Keratinocyte (primary cell): ENCODE results near the gene SPAG16. TPM values are rescaled to one million over a fixed set of nuclear protein-coding genes. Genes with fewer than 3 reads are reported as not detected.

Experiments
- DNase-seq: peaks from one replicate; pipeline ENCODE4 v3.0.0-alpha.2; 2011; ENCODE audit warnings: low read depth, missing footprints, low spot score
- FAIRE-seq: peaks from 2 replicates; lab custom pipeline; 2011; peaks lifted over from hg19 to GRCh38; lab: Jason Lieb, UNC
- H2AFZ ChIP-seq: 2 replicates; pipeline ENCODE4 v1.6.0; 2012; ENCODE audit warnings: low read length, control low read depth, inconsistent platforms; ENCODE audit not compliant: control insufficient read depth
- H3K27ac ChIP-seq: 2 replicates; pipeline ENCODE4 v1.5.1; 2011; ENCODE audit warnings: low read length; ENCODE audit not compliant: control insufficient read depth, insufficient read depth
- H3K27me3 ChIP-seq: 3 replicates; pipeline ENCODE4 v1.6.0; 2011; ENCODE audit warnings: low read length; ENCODE audit not compliant: control insufficient read depth, insufficient read depth; ENCODE audit errors: extremely low read depth
- H3K36me3 ChIP-seq, 2 experiments: 2 replicates in 1 of 2; 3 replicates in 1 of 2; pipeline ENCODE4 v1.5.1; 2011; ENCODE audit warnings: low read length in 2 of 2, mild to moderate bottlenecking in 1 of 2; ENCODE audit not compliant: control insufficient read depth in 2 of 2, insufficient read depth in 2 of 2; ENCODE audit errors: extremely low read depth in 1 of 2
- H3K4me1 ChIP-seq: 3 replicates; pipeline ENCODE4 v1.5.1; 2011; ENCODE audit warnings: low read length; ENCODE audit not compliant: control insufficient read depth, insufficient read depth; ENCODE audit errors: extremely low read depth
- H3K4me2 ChIP-seq: 3 replicates; pipeline ENCODE4 v1.6.0; 2011; ENCODE audit warnings: low read depth, low read length; ENCODE audit not compliant: control insufficient read depth, insufficient read depth; ENCODE audit errors: extremely low read depth
- H3K4me3 ChIP-seq, 3 experiments: fragments of 200-600 bp in 1 of 3; sonication (generic) in 1 of 3; 2 replicates in 2 of 3; 3 replicates in 1 of 3; pipeline ENCODE4 v1.5.1; 2011 to 2016; ENCODE audit warnings: low read length in 3 of 3, mild to moderate bottlenecking in 3 of 3, control low read depth in 2 of 3, inconsistent platforms in 1 of 3, low read depth in 1 of 3, mixed read lengths in 1 of 3, mixed run types in 1 of 3, moderate library complexity in 1 of 3; ENCODE audit not compliant: control insufficient read depth in 2 of 3, insufficient read depth in 2 of 3; ENCODE audit errors: extremely low read depth in 1 of 3
- H3K79me2 ChIP-seq: 2 replicates; pipeline ENCODE4 v1.6.0; 2012; ENCODE audit warnings: low read length; ENCODE audit not compliant: control insufficient read depth, insufficient read depth
- H3K9ac ChIP-seq: 3 replicates; pipeline ENCODE4 v1.6.0; 2011; ENCODE audit warnings: low read length; ENCODE audit not compliant: control insufficient read depth, insufficient read depth; ENCODE audit errors: extremely low read depth
- H3K9me1 ChIP-seq: 3 replicates; pipeline ENCODE4 v1.6.0; 2011; ENCODE audit warnings: low read length; ENCODE audit not compliant: control insufficient read depth, insufficient read depth; ENCODE audit errors: extremely low read depth
- H3K9me3 ChIP-seq: 2 replicates; pipeline ENCODE4 v1.5.1; 2012; ENCODE audit warnings: low read depth, low read length; ENCODE audit not compliant: control insufficient read depth
- H4K20me1 ChIP-seq: 3 replicates; pipeline ENCODE4 v1.6.0; 2011; ENCODE audit warnings: low read length; ENCODE audit not compliant: control insufficient read depth, insufficient read depth; ENCODE audit errors: extremely low read depth
- EZH2 ChIP-seq: IDR thresholded peaks from one replicate; pipeline ENCODE4 v1.6.1; 2012; ENCODE audit warnings: inconsistent platforms, mild to moderate bottlenecking, low read length, moderate library complexity
- dilution Hi-C: fragments of 300-500 bp; cut with MboI; formaldehyde crosslinking; loops from one replicate; pipeline ENCODE4 v1.7.0; 2020; ENCODE audit warnings: low sequenced_read_pairs; ENCODE audit not compliant: extremely low pct_ligation_motif_present
- polyA plus RNA-seq, 5 experiments: library from polyadenylated mRNA; depleted of rRNA in 3 of 5; stranded (reverse) in 3 of 5; stranded (forward) in 1 of 5; unstranded in 1 of 5; fragments of >200 nt; gene quantifications; 1 replicate in 1 of 5; 2 replicates in 3 of 5; 3 replicates in 1 of 5; pipeline versions ENCODE4 v1.2.1 to v1.2.3, GENCODE V29; 2011 to 2012; ENCODE audit warnings: missing spikeins in 2 of 5, low read depth in 1 of 5, low replicate concordance in 1 of 5
- TF ChIP-seq, protein P1 (sequence below), 3 experiments: IDR thresholded peaks in 1 of 3; conservative IDR thresholded peaks in 1 of 3; optimal IDR thresholded peaks in 1 of 3; 2 replicates in 2 of 3; 3 replicates in 1 of 3; pipeline versions ENCODE3 to v1.5.1; 2011; ENCODE audit warnings: low read length in 3 of 3, mild to moderate bottlenecking in 3 of 3, moderate library complexity in 2 of 3, control low read depth in 1 of 3, inconsistent platforms in 1 of 3; ENCODE audit not compliant: insufficient read depth in 2 of 3; ENCODE audit errors: extremely low read depth in 1 of 3

Gene SPAG16
- polyA plus RNA-seq, 1 donor (not counting 4 experiments of a cell fraction or from before 2014, with no cell fraction given), result 19.6 TPM

- Histone ChIP-seq H3K4me3 (no peak overlapping the region), H3K27me3 (no peaks in the 10 kb centered on the region), H3K4me1 (no peaks in the 10 kb centered on the region), H3K79me2 (no peaks in the 10 kb centered on the region), H3K9me3 (no peaks in the 10 kb centered on the region), H4K20me1 (no peaks in the 10 kb centered on the region), H3K36me3 (no peaks in the 10 kb centered on the region), H3K9ac (no peak overlapping the region), H2AFZ (no peak overlapping the region), H3K9me1 (no peaks in the 10 kb centered on the region), H3K27ac (no peak overlapping the region), H3K4me2 (no peak overlapping the region)
- FAIRE-seq (no peak), DNase-seq (no peak)
- dilution Hi-C loops, result no loop called here
- no peak for TF ChIP-seq EZH2
- TF ChIP-seq, protein P1, sequence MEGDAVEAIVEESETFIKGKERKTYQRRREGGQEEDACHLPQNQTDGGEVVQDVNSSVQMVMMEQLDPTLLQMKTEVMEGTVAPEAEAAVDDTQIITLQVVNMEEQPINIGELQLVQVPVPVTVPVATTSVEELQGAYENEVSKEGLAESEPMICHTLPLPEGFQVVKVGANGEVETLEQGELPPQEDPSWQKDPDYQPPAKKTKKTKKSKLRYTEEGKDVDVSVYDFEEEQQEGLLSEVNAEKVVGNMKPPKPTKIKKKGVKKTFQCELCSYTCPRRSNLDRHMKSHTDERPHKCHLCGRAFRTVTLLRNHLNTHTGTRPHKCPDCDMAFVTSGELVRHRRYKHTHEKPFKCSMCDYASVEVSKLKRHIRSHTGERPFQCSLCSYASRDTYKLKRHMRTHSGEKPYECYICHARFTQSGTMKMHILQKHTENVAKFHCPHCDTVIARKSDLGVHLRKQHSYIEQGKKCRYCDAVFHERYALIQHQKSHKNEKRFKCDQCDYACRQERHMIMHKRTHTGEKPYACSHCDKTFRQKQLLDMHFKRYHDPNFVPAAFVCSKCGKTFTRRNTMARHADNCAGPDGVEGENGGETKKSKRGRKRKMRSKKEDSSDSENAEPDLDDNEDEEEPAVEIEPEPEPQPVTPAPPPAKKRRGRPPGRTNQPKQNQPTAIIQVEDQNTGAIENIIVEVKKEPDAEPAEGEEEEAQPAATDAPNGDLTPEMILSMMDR (optimal IDR thresholded peaks at IDR 0.05 in 1 of 3, IDR thresholded peaks at IDR 0.05 in 1 of 3, conservative IDR thresholded peaks at IDR 0.05 in 1 of 3; ENCODE audit: extremely low read depth in 1 of 3, insufficient read depth in 2 of 3, low read length in 3 of 3), result no peak
Measured at GRCh38 chr2:214088536-214088935, 804.3 kb downstream of the SPAG16 start.

DNA sequence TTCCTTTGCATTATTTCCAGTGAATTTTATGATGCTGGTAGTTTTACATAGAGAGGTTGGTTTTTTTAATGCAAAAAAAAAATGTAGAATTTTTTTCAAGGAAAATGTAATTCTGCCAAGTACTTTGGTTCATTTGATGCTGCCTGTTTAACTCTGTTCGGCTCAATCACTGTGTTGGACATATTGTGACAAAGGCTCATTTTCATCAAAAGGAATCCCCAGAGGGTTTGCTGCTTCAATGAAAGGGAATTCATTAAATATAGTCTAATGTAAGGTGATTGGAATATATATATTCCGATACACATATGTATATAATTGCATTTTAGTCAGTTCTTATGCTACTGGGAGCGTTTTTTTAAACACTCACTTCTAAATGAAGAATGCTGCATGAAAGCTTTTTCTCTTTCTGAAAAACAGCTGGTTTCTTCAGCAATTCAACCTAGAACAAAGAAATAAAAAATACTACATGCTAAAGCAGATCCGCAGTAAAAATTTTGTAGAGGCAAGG, 812.0 kb downstream of the SPAG16 start:
- H3K4me1 ChIP-seq, result no peaks in the 10 kb centered on the region
- H3K9me3 ChIP-seq, result no peaks in the 10 kb centered on the region
- H3K27me3 ChIP-seq, result no peaks in the 10 kb centered on the region
- no peaks in the 10 kb centered on the region for H3K9me1 ChIP-seq
- no peaks in the 10 kb centered on the region for H3K79me2 ChIP-seq
- no peaks in the 10 kb centered on the region for H4K20me1 ChIP-seq
- no peak overlapping the region for H3K4me2 ChIP-seq
- H3K4me3 ChIP-seq, result no peak overlapping the region
- dilution Hi-C loops, result no loop called here
- DNase-seq (no peak), FAIRE-seq (no peak)
- H3K36me3 ChIP-seq, result no peaks in the 10 kb centered on the region
- H3K9ac ChIP-seq, result no peak overlapping the region
- no peak overlapping the region for H2AFZ ChIP-seq
- no peak overlapping the region for H3K27ac ChIP-seq
- TF ChIP-seq, protein P1 (optimal IDR thresholded peaks at IDR 0.05 in 1 of 3, IDR thresholded peaks at IDR 0.05 in 1 of 3, conservative IDR thresholded peaks at IDR 0.05 in 1 of 3; ENCODE audit: extremely low read depth in 1 of 3, insufficient read depth in 2 of 3, low read length in 3 of 3), result no peak
- TF ChIP-seq EZH2, result no peak
